ENCODE measurements around the gene BMERB1.
"Not testable (repeated sequence)": the region's sequence is repeated elsewhere in the genome, so short reads cannot be mapped to it uniquely, and the experiment has no call there.

The BMERB1 gene

GRCh38 chr16:15597822-15598647 is 163.6 kb downstream of the BMERB1 start:
- no peak for DNase-seq

DNA sequence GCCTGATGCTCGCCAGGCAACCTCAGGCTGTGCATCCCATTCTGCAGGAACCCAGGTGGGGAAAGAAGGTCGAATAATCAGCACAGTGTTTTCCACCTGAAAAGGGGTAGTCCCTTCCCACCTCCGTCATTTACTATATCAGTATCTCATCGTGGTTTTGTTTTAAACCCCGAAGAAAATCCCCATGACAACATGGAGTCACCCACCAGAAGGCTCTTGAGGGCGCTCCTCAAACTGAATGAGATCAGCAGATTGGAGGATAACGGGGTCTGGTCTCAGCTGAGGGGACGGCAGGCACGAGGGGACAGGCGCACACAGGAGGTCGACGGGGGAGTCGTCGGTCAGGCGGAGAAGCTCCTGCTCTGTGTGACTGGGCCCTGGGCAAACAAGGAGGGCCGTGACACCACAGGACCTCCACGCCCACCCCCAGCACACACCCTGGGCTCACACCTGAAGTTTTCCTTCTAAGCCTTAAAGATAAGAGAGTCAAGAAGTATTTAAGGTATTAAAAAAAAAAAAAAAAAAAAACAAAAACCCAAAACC is 164.3 kb downstream of the BMERB1 start:
- DNase-seq = no peak

- no peak for DNase-seq
Observed at GRCh38 chr16:15599303-15600070, 165.1 kb downstream of the BMERB1 start.

DNA sequence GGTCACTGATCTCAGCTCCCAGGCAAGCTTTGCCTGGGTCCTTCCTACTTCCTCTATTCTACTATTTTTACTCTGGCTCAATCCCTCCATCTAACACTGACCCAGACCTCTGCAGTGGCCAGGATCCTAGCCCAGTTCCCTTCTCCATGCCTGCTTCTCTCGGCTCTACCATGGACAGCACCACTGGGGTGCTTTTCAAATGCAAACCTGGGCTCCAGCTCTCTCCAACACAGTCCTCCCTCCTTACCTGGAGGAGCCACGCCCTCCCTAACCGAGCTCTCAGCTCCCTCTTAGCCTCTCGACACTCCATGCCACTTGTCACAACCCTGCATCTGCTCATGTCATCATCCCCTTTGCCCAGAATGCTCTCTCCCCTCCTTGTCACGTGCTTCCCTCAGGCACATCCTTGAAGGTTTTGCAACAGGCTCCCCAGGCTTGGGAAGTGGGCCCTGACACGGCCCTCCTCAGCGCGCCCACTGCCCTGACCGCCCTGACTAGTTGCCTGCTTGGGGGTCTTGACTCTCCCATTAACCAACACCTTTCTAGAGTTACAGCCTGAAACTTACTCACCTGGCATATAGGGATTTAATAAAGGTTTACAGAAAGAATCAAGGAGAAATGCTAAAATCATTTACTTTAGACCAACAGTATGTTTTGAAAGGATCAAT is 167.0 kb downstream of the BMERB1 start:
- no peak for DNase-seq

DNA sequence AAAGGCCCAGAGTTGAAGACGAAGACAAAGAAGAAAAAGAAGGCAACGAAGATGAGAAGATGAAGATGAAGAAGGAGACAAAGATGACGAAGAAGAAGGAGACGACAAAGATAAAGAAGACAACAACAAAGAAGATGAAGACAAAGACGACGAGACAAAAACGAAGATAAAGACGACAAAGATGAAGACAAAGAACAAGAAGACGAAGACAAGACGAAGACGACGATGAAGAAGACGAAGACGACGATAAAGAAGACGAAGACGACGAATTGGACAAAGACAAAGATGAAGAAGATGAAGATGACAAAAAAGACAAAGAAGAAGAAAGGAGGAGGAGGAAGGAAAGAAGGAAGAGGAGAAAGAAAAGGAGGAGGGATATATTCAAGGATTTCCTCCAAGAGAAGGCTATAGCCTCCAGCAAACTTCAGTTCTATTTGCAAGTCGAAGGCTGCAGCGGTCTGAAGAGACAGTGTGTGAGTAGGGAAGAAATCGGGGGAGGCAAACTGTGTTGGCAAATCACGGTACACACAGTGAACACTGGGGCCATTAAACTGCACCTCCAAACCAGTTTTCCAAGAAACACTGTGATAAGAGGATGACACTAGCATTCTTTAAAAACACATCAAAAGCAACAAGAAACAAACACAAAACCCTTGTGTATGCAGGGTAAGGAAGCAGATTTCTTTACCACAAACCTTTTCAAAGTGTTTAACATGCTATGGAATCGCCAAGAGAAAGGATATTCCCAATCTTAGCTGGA is 168.1 kb downstream of the BMERB1 start:
- DNase-seq = no peak

DNA sequence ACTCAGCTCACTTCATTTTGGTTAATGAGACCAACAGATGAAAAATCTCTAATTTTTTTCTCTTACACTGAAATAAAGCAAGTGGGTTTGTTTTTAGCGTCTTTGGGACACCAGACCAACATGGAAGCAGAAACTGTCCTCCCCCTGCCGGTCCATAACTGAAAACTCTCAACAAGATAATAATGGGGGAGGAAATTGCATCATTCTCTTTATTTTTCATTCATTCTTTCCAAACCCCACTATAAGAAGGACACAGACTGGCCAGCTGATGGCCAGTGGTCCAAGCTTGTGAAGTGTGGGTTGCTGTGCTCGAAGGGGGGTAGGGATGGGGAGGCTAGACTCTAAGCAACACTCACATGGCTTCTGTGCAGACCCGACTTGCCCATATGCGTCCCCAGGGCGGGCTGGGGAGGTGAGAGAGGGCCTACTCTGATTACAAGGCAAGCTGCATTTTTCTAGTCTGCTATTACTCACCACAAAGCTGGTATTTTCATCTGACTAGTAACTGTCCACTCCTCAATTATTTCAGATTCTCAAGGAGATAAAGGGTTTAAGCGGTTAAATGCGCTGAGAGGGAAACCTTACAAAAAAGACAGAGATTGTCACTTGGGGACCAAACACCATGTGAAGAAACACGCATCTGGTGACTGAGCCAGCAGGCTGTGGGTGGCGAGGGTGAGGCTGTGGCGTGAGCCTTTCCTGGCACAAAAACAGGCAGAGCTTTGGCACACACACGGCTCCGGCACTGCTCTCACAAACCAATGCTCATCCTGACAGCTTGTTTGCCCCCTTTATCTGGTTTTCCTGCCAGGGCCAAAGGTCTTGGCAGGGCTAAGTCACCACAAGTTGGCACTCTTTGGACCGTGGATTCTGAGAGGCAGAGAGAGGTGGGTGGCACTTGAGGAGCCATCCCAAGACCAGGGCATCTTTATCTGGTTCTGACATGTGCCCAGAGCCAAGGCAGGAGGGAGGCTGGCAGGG is 170.4 kb downstream of the BMERB1 start:
- no peak for DNase-seq

DNA sequence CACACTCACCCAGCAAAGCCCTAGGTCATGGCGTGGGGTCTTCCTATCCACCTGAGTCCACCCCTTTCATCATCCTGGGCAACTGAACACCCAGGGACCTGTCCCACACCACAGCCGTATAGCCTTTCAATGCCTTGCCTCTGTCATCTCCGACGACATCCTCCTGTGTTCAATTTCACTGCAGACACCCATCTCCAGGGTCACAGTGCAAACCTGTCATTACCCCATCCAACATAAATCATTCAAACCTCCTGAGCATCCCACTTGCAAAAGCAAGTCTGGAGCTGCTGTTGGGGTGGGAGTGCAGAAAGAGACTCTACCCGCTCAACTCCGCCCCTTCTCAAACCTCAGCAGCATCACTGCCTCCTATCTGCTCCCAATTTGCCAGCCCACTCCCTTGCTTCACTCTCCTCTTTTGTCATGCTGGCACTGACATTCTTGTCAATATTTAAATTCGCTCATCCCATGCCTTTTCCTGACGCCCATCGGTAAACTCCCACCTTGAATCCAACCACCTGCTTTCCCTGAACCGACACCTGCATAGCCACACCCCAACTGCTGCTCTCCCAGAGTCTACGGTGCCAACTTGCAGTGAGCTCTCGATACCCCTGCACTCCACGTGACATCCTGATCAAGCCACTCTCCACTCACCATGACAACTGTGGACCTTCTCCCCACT is 171.6 kb downstream of the BMERB1 start:
- no peak for DNase-seq

GRCh38 chr16:15606518-15607220 is 172.3 kb downstream of the BMERB1 start:
- DNase-seq = no peak

GRCh38 chr16:15607221-15607699 is 172.9 kb downstream of the BMERB1 start:
- DNase-seq = not testable (repeated sequence)

DNA sequence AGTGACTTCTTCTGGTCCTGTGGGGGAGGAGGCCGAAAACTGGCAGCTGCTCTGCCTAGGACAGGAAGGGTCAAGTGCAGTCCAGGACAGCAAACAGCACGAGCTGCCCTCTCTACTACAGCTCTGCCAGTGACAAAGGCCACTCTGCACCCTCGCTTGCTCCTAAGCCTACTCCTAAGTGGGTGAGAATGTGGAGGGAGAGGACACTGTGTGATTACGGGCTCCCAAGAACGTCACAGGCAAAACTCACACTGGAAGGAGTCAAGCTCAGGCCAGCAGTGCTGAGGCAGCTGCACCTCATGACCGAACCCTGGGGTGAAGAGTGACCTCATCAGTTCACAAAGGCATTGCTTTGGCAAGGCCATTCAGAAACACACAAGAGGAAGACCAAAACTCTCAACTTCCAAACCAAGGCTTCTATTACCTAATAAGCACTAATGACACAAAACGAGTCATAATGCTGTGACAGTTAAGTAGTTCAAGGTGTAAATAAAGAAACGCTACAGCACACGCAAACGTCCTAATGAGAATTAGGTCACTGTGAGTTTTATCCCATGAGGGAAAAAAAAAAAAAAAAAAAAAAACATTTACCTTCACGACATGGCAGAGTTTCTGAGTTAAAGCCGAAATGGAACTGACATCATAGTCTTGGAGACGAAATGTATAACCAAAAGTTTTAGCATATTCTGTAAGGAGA is 173.5 kb downstream of the BMERB1 start:
- DNase-seq = no peak

DNA sequence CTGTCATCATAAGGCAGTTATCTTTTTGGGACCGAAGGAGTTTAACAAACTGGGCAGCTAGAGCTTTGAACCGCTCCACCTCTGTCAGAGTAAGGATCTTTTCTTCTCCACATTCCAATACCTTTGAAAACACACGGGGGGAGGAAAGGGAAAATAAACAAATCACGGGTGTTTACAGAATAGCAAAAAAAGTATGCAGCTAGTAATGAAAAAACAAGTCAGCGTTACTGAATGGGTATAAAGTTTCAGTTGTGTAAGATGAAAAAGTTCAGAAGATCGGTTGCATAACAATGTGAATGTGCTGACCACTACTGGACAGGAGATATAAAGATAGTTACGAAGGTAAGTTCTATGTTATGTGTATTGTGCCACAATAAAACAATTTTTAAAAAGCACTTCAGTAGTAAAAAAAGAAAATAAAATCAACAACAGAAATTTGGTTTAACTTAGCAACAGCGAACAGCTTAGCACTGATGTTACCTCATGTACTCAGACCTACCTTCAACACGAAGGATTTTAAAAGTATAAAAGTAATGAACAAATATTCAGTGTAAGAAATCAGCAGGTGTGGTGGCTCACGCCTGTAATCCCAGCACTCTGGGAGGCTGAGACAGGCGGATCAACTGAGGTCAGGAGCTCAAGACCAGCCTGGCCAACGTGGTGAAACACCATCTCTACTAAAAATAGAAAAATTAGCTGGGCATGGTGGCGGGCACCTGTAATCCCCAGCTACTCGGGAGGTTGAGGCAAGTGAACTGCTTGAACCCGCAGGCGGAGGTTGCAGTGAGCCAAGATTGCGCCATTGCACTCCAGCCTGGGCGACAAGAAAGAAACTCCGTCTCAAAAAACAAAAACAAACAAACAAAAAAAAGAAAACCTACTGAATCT is 174.3 kb downstream of the BMERB1 start:
- DNase-seq = no peak

- DNase-seq = no peak
Observed at GRCh38 chr16:15609286-15609649, 174.9 kb downstream of the BMERB1 start.

DNA sequence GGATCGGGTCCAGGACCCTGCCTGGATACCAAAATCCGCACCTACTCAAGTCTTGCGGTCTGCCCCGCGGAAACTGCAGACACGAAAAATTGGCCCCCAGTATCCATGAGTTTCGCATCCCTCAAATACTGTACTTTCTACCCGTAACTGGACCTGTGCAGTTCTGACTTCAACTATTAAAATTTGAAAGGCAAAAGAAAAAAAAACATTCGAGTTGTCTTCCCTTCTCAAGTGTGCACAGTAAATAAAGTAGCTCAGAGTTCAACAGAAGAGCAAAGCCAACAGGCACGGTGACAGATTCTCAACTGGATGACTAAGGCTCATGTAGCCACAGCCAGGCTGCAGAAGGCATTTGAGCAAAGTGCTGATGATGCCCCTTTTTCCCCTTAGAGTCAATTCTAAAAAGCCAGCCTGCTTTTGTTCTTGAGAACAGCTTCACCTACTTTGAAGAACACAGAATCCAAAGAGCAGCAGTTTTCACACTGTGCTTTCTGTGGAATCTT is 176.0 kb downstream of the BMERB1 start:
- DNase-seq = no peak

GRCh38 chr16:15611610-15612009 is 177.2 kb downstream of the BMERB1 start:
- DNase-seq = no peak

- no peak for DNase-seq
Observed at GRCh38 chr16:15613676-15614075, 179.3 kb downstream of the BMERB1 start.

GRCh38 chr16:15616012-15616411 is 181.6 kb downstream of the BMERB1 start:
- no peak for DNase-seq

DNA sequence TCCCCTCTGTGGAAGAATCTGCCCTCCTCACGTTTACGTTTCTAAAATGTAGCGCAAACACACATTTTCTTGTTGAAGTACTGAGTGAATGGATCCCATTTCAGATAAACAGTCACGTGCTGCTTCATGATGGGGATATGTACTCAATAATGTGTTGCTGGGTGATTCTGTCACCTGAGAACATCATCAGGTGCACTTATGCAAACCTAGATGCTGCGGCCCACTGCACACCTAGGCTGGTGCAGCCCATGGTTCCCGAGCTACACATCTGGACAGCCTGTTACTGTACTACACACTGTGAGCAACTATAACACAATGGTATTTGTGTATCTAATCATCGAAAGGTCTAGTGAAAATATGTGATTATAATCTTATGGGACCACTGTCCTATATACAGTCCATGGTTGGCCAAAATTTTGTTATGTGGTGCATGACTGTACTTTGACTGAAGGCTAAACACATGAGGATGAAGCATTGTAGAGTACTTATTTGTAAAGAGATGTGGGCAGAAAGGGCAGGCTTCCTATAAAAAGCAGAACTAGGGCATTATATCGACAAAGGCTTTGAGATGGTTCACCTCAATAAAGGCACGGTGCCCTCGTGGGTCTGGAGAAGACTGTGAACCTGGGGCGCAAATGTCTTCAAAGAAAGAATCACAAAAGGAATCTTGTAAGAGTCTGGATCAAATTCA is 182.2 kb downstream of the BMERB1 start:
- DNase-seq = no peak
